Activated naive CD4-positive, alpha-beta T cell treated with Interleukin-2 at 50 U/mL for 16 hours (primary cell): ENCODE data around the gene TOX3.

ENCODE experiments used
- DNase-seq: peaks from one replicate; pipeline ENCODE4 v3.0.0-alpha.2; 2020

The TOX3 gene

DNA sequence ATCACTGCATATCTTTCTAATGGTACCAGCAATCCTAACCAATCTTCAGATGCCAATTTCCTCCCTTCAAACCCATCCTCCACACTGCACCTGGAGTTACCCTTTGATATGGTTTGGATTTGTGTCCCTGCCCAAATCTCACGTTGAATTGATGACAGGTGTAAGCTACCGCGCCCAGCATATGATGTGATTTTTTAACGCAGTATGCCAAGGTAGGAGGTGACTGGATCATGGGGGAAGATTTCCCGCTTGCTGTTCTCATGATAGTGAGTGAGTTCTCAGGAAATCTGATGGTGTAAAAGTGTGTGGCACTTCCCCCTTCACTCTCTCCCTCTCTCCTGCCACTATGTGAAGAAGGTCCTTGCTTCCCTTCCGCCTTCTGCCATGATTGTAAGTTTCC lies 57.0 kb downstream of the TOX3 start:
- no peak for DNase-seq

DNA sequence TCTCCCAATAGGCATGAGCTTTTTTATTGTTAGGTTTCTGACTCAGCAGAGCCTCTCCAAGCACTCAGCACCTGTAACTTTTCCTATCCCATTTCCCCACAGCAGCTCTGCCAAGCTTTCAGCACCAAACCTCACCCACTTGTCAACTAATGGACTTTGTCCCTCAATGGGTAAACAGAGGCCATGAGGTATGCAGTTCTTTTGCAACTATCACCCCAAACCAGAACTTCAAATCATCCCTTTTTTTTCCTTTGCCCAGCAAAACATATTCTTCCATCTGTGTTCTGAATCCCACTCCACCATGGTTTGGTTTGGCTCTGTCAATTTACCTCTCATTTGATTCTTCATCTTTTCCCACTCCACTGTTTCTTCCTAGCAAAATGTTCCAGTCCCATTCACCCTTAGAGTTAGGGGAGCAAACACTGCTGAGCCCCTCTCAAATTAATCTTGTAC lies 58.1 kb downstream of the TOX3 start:
- DNase-seq = no peak

DNA sequence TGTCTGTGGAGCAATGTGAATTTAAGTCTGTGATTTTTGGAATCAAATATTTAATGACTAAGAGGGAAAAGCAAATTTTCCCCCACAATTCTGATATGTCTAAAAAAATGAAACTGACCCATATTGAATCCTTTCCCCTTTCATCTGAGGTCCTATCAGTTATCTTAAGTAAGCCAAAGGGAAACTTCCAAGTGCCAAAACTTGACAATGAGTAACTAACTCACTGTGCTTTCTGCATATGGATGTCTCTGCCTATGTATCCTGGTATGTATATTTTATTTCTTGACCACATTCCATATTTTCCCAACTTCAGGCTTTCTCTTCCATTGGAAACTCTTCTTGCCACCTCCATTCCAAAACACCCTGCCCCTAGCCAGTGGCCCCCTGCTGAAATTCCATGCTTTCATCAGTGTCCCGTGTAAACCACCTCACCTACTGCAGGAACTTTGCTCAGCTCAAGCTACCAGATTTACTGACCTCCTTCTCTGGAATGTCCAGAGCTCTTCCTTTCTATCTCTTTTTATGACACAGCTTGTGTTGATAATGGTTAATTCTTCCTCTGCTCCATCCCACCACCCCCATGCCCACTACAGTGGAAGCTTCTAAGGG lies 59.0 kb downstream of the TOX3 start:
- no peak for DNase-seq

DNA sequence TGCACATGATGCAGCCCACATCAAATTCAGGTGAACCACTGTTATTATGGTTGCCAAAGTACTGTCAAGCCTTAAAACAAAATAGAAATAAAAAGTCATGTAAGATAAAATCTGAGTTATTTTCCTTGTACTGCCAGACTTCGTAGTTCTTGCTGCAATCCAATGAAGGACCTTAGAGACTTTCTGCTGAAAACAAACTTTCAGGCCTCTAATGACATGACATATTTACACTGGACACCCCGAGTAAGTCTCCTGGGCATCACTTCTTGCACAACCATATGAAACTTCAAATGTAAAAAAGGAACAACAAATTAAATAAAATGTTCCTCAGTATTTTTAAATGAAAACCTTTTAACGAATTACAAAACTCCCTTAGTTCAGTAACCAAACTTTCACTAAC lies 66.7 kb downstream of the TOX3 start:
- no peak for DNase-seq

DNA sequence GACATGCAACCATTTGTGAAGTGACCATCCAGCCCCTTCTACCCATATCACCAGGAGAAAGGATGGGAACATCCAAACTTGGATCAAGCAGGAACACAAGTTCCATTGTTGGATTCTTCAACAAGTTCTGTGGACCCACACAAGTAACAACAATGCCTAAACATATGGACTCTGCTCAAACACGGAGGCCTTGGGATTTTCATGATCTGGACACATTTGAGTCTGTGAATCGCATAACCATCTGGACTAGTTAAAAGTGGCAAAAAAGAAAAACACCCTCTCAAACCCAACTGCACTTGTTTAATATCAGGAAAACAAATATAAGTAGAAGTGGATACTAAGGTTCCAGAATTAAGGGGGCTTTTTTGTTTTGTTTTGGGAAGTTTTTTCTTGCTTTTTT lies 70.8 kb downstream of the TOX3 start:
- no peak for DNase-seq

DNA sequence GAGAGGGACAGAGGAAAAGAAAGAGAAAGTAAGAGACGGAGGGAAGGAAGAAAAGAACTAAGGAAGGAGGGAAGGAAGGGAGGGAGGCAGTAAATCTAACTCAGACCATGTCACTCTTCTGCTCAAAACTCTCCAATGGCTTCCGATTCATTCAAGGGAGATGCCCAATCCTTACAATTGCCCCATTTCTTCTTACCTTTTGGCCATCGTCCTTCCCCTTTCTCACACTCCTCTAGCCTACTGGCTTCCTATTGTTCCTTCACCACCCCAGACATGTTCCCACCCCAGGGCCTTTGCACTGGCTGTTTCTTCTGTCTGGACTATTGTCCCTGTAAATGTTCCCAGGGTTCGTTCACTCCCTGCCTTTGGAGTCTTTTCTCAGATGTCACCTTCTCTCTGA lies 72.3 kb downstream of the TOX3 start:
- DNase-seq = no peak

DNA sequence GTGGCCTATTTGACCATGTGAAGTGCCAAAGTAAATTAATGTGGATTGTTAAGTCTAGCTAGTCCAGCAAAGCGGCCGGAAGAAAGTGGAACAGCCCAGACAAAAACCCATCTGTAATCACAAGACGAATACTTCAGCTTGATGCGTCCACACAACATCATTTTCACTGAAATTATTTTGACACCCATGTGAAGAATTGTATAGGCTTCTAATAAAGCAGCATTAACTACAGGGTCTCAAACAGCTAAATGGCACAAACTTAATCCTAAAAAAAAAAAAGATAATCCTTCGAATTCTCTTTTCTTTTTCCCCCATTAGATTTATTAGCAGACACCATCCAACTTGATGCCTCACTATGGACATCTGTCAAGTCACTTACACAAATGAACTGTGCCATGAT lies 73.8 kb downstream of the TOX3 start:
- DNase-seq = no peak

DNA sequence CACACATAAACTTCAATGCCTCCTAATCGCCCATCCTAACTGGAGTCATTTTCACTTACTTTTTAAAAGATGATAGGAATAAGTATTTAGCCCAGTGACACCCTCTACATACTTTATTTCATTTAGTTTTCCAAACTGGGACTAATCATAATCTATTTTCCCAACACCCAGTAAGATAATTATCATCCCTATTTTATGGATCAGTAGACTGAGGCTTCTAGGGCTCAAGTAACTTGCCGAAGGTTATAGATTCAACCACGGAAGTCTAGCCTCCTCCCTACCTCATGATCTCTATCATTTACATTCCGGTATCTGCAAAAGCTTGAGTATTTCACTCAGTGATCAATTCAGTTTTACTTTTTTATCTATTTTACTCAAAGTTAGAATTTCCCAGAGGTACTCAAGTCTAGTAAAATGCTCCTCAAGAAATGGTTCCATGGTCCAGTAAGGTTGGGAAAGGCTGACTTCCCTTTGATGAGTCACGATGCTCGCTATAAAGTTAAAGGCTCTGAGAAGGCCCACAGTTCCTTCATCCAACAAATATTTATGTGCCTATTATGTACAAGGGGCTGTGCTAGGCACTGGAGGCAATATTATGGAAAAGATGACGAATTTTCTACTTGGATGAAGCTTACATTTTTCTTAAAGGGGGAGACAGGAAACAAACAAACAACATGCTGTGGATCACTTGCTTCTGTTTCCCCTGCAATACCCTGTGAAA lies 75.1 kb downstream of the TOX3 start:
- no peak for DNase-seq

DNA sequence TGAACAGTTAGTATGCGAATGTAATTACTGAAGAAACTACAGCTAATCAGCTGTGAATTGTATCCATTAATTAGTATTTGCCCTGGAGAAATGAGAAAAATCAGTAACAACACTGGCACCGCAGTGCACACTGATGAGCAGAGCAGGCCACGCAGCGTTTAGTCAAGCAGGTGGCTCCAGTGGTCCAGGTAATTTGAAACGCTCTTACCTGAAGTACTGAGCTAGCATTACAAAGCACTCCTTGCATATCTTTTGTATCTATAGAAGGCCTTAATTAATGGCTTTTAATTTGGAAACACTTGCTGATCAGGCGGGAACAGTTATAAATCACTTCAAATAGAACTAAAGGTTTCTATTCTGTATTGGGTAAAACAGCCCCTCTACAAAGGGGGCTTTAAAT lies 76.4 kb downstream of the TOX3 start:
- DNase-seq = no peak

DNA sequence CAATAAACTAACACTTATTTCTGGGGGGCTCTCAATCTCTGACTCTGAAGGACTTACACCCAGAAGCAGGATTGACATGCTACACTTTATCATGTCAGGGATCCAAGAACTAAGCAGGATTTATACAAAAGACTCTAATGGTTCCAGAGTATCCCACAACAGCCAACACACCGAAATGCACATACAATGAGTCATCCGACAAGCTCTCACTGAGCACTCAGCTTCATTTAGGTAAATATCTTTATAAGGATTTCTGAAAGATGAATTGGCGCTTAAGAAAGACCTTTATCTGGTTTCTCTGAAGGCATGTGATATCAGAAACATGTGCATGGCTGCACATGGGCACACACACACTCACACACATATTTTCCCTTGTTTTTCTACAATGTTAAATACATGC lies 77.2 kb downstream of the TOX3 start:
- no peak for DNase-seq

DNA sequence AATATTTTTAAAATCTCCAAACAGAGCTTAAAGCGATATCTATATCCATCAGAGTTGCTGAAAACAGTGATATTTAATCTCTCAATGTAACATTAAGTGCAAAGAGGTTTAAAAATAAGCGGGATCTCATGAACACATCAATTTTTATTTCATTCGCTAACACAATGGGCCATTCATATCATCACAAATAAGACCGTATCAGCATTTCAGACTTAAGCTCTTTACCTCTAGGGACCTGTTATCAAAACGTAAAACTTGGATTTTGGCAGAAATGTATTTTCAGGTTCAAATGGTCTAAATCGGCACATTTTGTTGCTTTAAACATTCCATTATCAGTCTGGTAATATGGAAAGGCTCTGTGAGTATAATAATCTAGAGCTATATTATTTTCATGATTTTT lies 77.9 kb downstream of the TOX3 start:
- no peak for DNase-seq

DNA sequence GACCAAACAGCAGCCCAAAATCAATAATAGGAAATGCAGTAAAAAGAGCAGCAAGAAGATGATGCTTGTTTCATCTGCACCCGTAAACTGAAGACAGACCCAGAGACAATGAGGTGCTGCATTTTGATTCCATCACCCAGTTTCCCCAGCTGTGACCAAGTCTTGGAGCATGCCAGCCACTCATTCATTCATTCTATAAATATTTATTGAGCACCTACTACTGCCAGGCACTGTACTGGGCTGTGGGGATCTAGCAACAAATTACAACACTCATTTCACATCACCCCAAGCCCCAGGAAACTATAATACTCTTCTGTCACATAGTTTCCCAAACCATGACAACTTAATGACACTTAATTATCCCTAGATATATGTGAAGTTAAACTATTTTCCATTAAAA lies 79.2 kb downstream of the TOX3 start:
- DNase-seq = no peak

DNA sequence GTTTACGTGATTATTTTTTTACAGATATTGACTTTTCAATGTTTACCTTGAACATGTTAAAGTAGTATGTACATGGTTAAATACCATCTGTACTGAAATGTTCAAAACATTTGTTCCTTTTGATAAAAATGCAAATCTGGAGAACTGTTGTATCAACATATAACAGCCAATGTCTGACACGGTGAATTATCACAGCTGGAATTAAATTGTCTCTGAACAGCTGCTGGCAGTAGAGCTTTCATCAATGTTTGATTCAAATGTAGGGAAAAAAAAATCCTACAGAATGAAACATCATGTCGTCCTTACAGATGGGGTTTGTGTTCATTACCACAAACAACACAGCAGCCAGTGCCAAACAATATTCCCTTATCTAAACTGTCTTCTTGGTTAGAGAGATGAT lies 79.9 kb downstream of the TOX3 start:
- no peak for DNase-seq

DNA sequence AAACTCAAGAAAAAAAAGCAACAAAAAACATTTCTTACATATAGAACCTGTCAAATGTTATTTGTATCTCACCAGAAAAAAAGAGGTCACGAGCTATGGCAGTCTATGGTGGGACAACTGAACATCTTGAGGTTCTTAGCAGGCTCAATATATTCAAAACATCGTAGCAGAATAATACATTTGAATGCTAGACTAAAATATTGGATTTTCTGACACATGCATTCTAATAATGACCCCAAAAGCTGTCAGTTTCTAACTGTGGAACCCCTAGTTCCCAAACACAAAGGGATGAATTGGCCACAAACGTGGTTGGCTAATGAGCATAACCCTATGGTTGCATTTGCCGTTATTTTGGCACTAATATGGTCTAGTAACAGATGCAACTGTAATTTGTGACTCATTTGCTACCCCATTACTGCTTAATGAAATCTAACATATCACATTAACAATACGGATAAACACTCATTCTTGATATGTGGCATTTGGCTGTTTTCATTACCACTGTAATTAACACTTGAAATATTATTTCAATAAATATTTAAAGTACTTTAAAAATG lies 81.2 kb downstream of the TOX3 start:
- DNase-seq = no peak

DNA sequence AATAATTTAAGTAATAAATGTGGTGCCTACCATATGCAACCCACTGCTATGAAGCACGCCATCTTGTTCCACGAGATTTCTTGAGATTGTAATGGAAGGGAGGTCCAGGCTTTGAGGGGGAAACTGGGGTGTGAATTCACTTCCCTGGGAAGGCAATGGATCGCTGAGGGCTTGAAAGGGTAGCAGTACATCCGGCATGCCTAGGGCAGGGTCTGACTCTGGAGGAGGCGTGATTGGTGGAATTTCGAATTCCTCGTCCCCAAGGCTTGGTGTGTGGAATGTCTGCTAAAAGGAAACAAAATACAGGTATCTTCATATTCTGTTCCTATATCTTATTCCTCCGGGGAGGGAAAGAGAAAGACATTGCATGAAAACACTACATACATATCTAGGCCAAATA lies 83.0 kb downstream of the TOX3 start:
- DNase-seq = no peak

DNA sequence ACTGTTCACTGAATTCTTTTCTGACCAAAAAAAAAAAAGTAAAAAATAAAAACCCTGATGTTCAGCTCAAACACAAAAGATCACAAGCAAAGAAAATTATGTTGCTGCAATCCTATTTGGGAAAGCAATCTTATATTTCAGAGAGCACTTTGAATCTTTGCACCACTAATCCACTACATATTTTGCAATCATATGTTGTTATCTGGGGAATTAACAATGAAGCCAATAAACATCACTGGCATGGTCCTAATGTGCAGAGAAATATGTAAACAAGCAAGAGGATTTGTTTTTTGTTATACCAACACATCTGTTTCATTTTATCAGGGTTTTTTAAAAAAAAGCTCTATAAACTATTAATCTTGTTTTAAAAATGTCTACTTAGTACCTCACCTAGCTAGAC lies 84.1 kb downstream of the TOX3 start:
- no peak for DNase-seq

DNA sequence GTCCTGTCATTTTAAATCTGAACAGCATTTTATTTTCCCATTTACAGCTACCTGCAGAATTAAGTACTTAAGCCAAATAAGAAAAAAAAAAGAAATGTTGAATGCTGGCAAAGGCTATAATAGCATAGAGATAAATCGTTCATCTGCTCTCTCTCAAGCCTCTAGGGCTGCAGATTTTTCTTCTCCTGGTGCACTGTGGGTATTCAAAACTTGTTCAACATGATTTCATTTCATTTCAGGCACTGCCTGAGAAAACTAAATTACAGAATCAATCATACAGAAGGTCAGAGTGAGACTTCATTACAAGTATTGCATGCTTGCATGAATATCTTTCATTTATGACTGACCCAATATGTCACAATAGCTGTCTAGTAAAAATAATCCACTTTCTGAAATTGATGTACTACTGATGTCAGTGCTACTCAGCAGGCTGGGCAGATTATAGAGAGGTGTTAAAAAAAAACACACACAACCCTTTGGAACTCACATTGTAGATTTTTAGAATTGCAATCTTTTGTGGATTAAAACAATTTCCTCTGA lies 86.2 kb downstream of the TOX3 start:
- no peak for DNase-seq

DNA sequence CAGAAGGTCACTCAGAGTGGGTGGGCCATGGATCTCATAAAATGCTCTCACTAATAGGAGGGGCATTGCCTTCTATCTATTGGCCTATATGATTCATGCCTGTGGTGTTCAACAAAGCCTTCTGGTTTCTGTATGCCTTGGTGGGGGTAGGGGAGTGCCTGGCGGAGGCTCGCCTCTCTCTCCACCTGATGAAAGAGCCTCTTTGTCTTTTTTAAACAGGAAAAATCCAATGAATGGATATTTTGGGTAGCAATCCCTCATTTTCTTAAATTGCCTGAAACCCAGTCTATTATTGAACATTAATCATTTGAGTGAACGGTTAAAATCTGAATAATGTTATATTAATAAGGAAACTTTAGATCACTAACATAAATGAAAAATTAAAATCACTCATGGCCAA lies 90.6 kb downstream of the TOX3 start:
- no peak for DNase-seq

DNA sequence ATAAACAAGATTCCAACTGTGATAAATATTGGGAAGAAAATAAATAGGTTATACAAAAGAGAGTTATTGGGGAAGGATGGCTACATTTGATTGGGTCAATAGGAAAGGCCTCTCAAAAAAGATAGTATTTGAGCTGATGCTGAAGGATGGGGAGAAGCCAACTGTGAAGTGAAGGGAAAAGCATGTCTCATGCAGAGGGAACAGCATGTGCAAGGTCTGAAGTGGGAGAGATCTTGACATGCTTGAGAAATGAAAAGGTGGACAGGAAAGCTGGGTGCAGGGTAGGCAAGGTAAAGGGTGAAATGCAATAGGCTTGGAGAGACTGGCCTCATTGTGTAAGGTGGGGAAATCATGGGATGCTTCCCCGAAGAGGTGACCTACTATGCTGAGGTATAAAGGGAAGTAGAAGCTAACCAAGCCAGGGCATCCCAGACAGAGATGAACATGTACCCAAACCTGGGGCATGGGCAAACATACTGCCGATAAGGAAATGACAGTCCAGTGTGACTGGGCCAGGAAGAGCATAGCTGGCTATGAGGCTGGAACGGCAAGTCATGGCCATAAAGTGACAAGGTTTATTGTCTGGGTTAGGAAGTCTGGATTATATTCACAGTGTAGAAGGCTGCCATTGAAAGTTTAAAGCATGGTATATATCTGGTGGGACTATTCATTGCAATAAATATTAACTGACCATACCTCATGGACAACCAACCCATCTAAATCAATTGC lies 91.2 kb downstream of the TOX3 start:
- DNase-seq = no peak

DNA sequence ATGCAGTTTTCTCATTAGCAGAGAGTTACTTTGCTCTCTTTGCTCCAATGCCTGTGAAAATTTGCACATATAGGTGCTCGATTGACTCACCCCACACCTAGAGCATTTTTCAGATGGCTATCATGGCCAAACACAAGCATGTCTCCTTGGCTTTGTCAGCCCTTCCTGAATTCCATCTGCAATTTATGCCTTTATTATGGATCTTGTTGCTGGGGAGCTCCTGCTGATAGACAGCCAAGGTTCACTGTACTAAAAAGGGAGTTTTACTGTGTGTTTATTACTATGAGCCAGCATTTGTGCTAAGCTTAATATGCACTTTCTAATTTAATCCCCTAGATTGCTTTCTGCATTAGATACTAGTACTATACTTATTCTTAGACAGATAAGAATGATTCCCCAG lies 93.3 kb downstream of the TOX3 start:
- DNase-seq = no peak

DNA sequence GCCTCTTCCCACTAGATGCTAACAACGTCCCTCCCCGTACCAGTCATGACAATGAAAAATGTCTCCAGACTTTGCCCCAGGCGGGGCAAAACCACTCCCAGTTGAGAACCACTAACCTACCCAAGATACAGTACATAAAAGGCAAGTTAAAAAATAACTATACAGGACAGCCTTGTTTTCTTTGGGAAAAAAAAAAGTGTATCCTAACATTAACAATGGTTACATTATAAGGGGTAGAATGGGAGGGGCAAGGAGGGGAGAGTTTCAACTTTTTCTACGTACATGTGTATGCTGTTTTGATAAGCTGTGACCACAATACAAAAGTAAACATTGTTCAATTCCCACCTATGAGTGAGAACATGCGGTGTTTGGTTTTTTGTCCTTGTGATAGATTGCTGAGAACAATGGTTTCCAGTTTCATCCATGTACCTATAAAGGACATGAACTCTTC lies 94.9 kb downstream of the TOX3 start:
- DNase-seq = no peak

DNA sequence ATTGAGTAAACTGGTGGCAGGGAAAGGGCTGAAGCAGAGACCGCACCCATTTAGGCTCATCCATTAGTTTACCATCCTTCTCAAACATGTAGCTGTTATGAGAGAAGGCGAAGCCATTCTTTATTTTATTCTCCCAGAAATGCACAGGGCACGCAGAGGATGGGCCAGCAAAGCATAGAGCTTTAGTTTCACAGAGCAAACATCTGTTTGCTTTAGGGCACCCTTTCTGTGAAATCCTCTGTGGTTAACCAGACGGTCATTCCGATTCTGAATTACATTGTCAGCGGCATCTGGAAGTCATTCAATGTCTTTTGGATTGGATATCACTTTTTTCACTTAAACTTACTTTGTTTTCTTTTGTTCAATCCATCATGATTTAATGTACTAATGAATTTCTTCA lies 96.0 kb downstream of the TOX3 start:
- no peak for DNase-seq

DNA sequence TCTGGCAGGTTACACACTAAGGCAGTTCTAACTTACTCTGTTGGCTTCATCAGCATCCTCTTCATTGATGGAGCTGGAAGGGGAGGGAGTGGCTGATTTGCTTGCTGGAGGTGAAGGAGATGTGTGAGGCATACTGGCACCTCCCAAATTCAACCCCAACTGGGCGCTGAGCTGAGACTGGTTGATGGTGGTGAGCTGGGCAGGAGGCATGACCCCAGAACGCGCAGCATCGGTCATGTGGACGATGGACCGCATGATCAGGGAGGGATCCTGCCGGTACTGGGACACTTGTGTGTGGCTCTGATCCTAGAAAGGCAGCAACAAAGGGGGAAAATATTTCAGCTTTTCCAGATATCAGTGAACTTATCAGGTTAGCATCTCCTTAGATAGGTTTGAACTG lies 96.7 kb downstream of the TOX3 start:
- no peak for DNase-seq

DNA sequence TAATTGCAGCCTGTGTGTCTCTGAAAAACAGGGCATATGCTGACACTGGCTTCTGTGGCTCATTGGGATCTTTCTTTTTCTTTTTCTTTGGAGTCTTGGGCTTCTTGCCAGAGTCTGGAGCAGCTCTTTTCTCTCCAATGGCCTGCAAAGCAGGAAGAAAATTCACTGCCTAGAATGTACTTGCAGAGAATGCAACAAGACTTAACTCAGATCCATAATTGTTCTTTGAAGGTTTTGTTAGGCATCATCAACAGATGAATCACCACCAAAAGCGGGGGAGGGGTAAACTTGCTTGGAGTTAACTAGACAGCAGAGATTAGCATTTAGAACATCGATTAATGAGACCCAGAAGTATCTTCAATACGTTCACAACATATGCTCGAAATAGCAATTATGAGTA lies 100.9 kb downstream of the TOX3 start:
- no peak for DNase-seq
